ENCODE data around the gene ZC3H4. TPM values are rescaled to one million over a fixed set of nuclear protein-coding genes. Genes with fewer than 3 reads are reported as not detected.

ZC3H4 gene
- total and polyA plus RNA-seq, 10 of the 15 experiments (the other 5 are each of a cell fraction or from before 2014, with no cell fraction given) = 5.1 to 86.3 (median 15.5) TPM

- H3K27me3 ChIP-seq (replicated peaks in 1 of 2; ENCODE audit: control insufficient read depth in 2 of 2, insufficient read depth in 2 of 2, low read length in 1 of 2) = peaks cover 11 to 28% of the 10 kb centered on the region in 2 experiments
- H3K4me1 ChIP-seq (ENCODE audit: control insufficient read depth, insufficient read depth, low read length) = no peaks in the 10 kb centered on the region
- 5% methylated on average over 27 of the region's 37 CpGs for WGBS (ENCODE audit: insufficient coverage, insufficient replicate concordance, low lambda C conversion rate, missing lambda C conversion rate)
- peak overlapping the region; percentile 25 for H3K4me2 ChIP-seq (ENCODE audit: control insufficient read depth, insufficient read depth)
- H3K36me3 ChIP-seq (ENCODE audit: control insufficient read depth in 2 of 2, insufficient read depth in 2 of 2, low read length in 1 of 2) = no peaks in the 10 kb centered on the region
- peak; percentile 44; the same call in 2 of the 3 replicates for ATAC-seq
- no peaks in the 10 kb centered on the region for H3K79me2 ChIP-seq (ENCODE audit: control insufficient read depth, insufficient read depth, low read length)
- H2AFZ ChIP-seq (ENCODE audit: control insufficient read depth, low read depth, low read length) = no peak overlapping the region
- H3K4me3 ChIP-seq = no peak overlapping the region
- H3K9me3 ChIP-seq (replicated peaks; ENCODE audit: control insufficient read depth, insufficient read depth, low read length) = no peaks in the 10 kb centered on the region
- intact Hi-C loops (cut with micrococcal nuclease; ENCODE audit: unreplicated experiment) = no loop called here
- ChIA-PET RAD21 (ENCODE audit: unreplicated experiment) (no interaction called here), CTCF (no interaction called here), SMC1A (ENCODE audit: uncharacterized antibody, unreplicated experiment) (no interaction called here), POLR2A (no interaction called here)
- TF ChIP-seq EGR1 (IDR thresholded peaks at IDR 0.05; ENCODE audit: borderline replicate concordance in 1 of 2, low read depth in 2 of 2, low read length in 2 of 2) (peak in 1 of 2 experiments; percentile 57; a peak in 2 of 3 replicates), MEF2B (IDR thresholded peaks at IDR 0.05; ENCODE audit: partially characterized antibody, poor library complexity, severe bottlenecking) (peak; percentile 78), NR2F1 (conservative IDR thresholded peaks at IDR 0.05) (peak; percentile 88), BACH1 (IDR thresholded peaks at IDR 0.05; ENCODE audit: borderline replicate concordance) (0 out of 2 replicates have a peak, but pooled peaks have one; percentile 28), ZNF592 (IDR thresholded peaks at IDR 0.05) (no peak), USF2 (IDR thresholded peaks at IDR 0.05; ENCODE audit: borderline replicate concordance, low read depth, low read length) (no peak)
- BruUV-seq (replicated peaks) = no TSS peak
- no peak overlapping the region for H3K9ac ChIP-seq (ENCODE audit: control insufficient read depth, insufficient read depth, low read length)
- in situ Hi-C loops (cut with MboI) = no loop called here
- DNase-seq (ENCODE audit: low read depth, low spot score) = no peak
- no peak for FAIRE-seq
- H4K20me1 ChIP-seq (ENCODE audit: control insufficient read depth, insufficient read depth) = peaks cover 3% of the 10 kb centered on the region; the same call in 1 of the 2 replicates
- no peak overlapping the region for H3K27ac ChIP-seq (ENCODE audit: control insufficient read depth, insufficient read depth)
These were observed 92.5 kb downstream of the ZC3H4 start for GRCh38 chr19:47020992-47021496.

Data from GM12878 (cell line).